ENCODE results near the gene NFIA. TPM values are rescaled to one million over a fixed set of nuclear protein-coding genes. Genes with fewer than 3 reads are reported as not detected.
"Not testable (repeated sequence)": the region's sequence is repeated elsewhere in the genome, so short reads cannot be mapped to it uniquely, and the experiment has no call there.

The NFIA gene
- total RNA-seq, 4 donors from 2014 or later = 32.0 to 160 (median 32.9) TPM

GRCh38 chr1:61067446-61068019, 14.8 kb upstream of the NFIA start:
- H3K4me3 ChIP-seq = no peak overlapping the region
- no peaks in the 10 kb centered on the region for H3K36me3 ChIP-seq
- no peaks in the 10 kb centered on the region for H3K4me1 ChIP-seq
- no peak for DNase-seq
- H3K27ac ChIP-seq = no peak overlapping the region
- no peaks in the 10 kb centered on the region for H3K27me3 ChIP-seq
- H3K9me3 ChIP-seq = no peaks in the 10 kb centered on the region
- TF ChIP-seq CTCF (IDR thresholded peaks at IDR 0.05) = no peak
- TF ChIP-seq POLR2A (IDR thresholded peaks at IDR 0.05) = no peak

- H3K4me3 ChIP-seq = no peak overlapping the region
- DNase-seq = no peak
- TF ChIP-seq CTCF (IDR thresholded peaks at IDR 0.05) (no peak), POLR2A (IDR thresholded peaks at IDR 0.05) (no peak)
Measured at GRCh38 chr1:61070054-61070453, 12.3 kb upstream of the NFIA start.

GRCh38 chr1:61071205-61072130, 10.9 kb upstream of the NFIA start:
- TF ChIP-seq POLR2A (IDR thresholded peaks at IDR 0.05) (no peak), CTCF (IDR thresholded peaks at IDR 0.05) (no peak)
- Histone ChIP-seq H3K4me3 (no peak overlapping the region), H3K27ac (no peak overlapping the region), H3K4me1 (peaks cover 0 to 7% (median 0%) of the 10 kb centered on the region in 4 donors), H3K27me3 (no peaks in the 10 kb centered on the region), H3K9me3 (no peaks in the 10 kb centered on the region), H3K36me3 (no peaks in the 10 kb centered on the region)
- no peak for DNase-seq

More at GRCh38 chr1:61070054-61070453, 12.3 kb upstream of the NFIA start:
- Histone ChIP-seq H3K9me3 (no peaks in the 10 kb centered on the region), H3K36me3 (no peaks in the 10 kb centered on the region), H3K27ac (no peak overlapping the region), H3K4me1 (no peaks in the 10 kb centered on the region), H3K27me3 (no peaks in the 10 kb centered on the region)

GRCh38 chr1:61073871-61074270, 8.5 kb upstream of the NFIA start:
- DNase-seq = no peak
- no peaks in the 10 kb centered on the region for H3K9me3 ChIP-seq
- H3K4me1 ChIP-seq = peaks cover 0 to 18% (median 0%) of the 10 kb centered on the region in 4 donors
- H3K4me3 ChIP-seq = no peak overlapping the region
- H3K36me3 ChIP-seq = no peaks in the 10 kb centered on the region
- no peaks in the 10 kb centered on the region for H3K27me3 ChIP-seq
- no peak overlapping the region for H3K27ac ChIP-seq
- TF ChIP-seq POLR2A (IDR thresholded peaks at IDR 0.05) = no peak
- no peak for TF ChIP-seq CTCF (IDR thresholded peaks at IDR 0.05)

- H3K27ac ChIP-seq = peak overlapping the region in 3 of 4 donors; percentile 12 to 93 (median 81)
- not testable (repeated sequence) for H3K36me3 ChIP-seq, H3K27me3 ChIP-seq, H3K4me3 ChIP-seq, H3K9me3 ChIP-seq, DNase-seq
- H3K4me1 ChIP-seq = peaks cover 0 to 37% (median 2%) of the 10 kb centered on the region in 4 donors
Measured at GRCh38 chr1:61075833-61076232, 6.5 kb upstream of the NFIA start.

Measured in Peyer's patch (tissue), 4 donors.